H4 (cell line): ENCODE measurements around the gene ISOC2. TPM values are rescaled to one million over a fixed set of nuclear protein-coding genes. Genes with fewer than 3 reads are reported as not detected.
"Not testable (repeated sequence)": the region's sequence is repeated elsewhere in the genome, so short reads cannot be mapped to it uniquely, and the experiment has no call there.

ENCODE experiments used
- DNase-seq: peaks from one replicate; pipeline ENCODE4 v3.0.0-alpha.2; 2015; ENCODE audit warnings: low spot score
- total RNA-seq: library from RNA; depleted of rRNA; stranded (reverse); fragments of >200 nt; shearing (Covaris generic); gene quantifications from 2 replicates; pipeline ENCODE4 v1.2.3, GENCODE V29; 2014; rRNA removed

ISOC2 gene, protein sequence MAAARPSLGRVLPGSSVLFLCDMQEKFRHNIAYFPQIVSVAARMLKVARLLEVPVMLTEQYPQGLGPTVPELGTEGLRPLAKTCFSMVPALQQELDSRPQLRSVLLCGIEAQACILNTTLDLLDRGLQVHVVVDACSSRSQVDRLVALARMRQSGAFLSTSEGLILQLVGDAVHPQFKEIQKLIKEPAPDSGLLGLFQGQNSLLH
- 187 and 279 TPM in 2 replicates for total RNA-seq

DNA sequence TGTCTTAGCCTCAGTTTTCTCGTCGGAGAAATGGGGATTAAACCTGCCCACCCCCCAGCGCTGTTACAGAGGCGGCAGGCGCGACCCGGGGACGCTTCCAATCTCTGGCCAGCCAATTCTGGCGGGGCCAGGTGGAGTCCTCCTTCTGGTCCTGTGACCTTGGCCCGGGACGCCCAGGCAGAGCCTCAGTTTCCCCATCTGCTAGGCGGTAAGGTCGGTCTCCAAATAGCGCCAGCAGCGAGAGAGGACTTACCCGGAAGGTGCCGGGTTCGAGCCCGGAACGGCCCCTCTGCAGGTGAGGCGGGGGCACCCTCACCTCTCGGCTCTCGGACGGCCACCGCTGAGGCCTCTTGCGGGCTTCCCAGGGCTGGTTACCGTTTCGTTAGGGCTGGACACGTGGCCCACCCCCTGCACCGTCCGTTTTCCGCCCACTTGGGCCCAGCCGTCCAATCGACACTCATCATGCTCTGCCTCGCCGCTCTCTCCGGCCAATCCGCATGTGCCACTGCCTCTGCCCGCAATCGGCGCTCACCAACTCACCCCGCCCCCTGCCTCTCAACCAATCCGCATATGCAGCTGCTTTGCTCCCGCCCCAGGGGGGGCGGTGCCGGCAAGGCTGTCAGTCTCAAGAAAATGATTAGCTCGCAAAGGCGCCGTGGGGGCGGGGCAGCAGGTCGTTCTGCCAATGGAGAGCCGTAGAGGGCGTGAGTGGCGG lies at the start of gene ISOC2:
ISOC2 (minus strand) TSS at position 384 of the 715 bp plus-strand sequence. CDS start 5,156 bp downstream, outside the sequence.
- peak; percentile 100 for DNase-seq

DNA sequence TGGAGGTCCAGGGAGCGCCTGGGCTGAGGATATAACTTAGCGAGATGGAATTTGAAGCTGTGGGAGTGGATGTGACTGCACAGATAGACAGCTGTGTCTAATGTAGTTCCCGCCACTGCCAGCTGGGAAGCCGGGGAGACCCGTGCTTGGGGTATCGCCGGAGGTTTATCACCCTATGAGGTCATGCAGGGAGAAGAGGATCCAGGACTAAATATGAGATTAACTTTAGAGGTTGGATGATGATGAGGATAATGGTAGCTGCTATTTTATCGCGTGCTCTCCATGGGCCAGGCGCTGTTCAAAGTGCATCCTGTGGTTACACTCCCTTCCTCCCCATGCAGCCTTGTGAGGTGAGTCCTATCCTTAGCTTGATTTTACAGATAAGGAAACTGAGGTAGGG lies 46.7 kb upstream of the ISOC2 start:
- DNase-seq: no peak

DNA sequence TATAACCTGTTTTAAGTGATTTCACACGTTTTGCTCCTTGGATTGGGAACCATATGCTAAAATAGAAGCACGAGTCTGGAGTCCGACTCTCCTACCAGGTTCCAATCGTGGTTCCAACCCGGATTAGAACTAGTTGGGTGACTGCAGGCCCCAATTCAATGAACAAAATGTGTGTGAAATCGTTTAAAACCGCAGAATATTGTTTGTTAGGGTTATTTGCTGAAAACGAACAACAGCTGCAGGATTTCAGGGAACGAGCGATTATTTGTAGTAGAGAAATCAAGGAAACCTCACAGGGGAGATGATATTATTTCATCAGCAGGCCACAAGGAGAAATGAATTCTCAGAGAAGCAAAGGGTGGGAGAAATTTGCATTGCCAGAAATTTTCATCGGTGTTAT lies 43.5 kb upstream of the ISOC2 start:
- DNase-seq: no peak

DNA sequence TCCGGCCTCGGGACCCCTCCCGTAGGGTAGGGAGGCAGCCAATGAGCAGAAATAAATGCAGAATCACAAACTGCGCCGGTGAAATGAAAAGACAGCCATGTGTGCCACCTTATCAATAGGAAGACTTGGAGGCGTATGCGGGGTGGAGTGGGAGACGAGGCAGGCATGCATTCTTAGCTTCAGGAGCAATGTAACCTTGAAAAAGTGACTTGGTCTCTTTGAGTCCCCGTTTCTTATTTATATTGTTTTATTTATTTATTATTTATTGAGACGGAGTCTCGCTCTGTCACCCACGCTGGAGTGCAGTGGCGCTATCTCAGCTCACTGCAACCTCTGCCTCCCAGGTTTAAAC lies 42.8 kb upstream of the ISOC2 start:
- no peak for DNase-seq

DNA sequence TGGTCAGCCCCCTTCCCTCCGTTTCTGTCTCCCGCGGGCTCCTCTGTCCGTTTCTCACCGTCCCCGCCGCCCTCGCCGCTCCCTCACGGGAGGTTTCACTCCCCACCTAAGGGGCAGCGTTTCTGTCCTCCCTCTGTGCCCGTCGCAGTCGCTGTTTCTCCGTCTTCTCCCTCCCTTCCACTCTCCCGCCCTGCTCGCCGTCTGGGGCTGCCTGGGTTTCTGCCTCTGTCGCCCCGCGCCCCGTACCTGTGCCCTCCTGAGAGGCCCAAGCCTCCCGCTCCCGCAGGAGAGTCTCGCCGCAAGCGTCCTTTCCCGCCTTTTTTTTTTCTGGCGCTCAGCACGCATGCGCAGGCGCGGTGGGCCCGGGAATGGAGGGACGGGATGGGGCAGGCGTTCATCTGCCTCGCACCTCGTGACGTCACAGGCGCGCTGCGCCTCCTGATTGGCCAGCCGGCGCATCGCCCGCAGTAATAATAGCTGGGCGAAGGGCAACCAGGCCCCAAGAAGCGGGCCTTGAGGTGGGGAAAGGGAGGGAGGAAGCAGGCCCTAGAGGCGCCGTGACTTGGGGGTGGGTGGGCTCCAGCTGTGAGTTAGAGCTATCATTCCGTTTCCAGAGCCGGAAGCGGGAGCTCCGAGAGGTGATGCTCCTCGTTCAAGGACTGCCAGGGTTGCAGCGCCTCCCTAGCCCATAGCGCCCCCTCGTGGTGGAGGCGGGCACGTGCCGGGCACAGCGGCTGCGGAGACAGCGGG lies 42.2 kb upstream of the ISOC2 start:
- DNase-seq: peak; percentile 96

DNA sequence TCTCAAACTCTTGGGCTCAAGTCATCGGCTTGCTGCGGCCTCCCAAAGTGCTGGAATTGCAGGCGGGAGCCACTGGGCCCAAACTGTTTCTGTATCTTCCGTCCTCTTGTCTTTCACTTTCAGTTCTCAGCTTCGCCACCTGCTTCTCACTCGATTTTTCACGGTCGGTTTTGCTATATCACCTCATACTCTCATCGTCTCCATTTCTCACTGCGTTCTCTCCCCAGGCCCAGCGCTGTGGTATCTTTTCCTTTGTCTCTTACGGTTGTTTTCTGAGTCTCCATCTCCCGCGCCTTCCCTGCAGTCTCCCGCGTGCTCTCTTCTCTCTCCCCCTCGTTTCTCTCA lies 41.7 kb upstream of the ISOC2 start:
- no peak for DNase-seq

DNA sequence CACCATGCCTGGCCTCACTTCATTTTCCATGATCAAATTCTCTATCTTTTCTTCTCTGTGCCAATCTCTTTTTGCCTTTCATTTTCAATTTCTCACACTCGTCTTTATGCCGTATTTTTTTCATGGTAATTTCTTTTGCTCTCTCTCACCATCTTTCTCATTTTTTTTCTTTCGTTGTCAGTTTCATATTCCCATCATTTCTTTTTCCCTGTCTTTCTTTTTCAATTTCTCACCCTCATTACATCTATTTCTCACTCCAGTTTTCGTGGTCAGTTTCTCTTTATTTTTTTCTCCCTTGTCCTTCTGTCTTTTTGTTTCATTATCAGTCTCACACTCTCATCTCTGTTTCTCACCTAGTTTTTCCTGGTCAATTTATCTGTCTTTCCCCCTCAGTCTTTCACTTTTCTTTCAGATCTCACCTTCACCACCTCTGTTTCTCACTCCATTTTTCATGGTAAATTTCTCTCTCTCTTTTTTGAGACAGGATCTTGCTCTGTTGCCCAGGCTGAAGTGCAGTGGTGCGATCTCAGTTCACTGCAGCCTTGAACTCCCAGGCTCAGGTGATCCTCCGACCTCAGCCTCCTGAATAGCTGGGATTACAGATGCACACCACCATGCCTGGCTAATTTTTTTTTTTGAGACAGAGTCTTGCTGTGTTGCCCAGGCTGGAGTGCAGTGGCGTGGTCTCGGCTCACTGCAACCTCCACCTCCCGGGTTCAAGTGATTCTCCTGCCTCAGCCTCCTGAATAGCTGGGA lies 40.9 kb upstream of the ISOC2 start:
- no peak for DNase-seq

DNA sequence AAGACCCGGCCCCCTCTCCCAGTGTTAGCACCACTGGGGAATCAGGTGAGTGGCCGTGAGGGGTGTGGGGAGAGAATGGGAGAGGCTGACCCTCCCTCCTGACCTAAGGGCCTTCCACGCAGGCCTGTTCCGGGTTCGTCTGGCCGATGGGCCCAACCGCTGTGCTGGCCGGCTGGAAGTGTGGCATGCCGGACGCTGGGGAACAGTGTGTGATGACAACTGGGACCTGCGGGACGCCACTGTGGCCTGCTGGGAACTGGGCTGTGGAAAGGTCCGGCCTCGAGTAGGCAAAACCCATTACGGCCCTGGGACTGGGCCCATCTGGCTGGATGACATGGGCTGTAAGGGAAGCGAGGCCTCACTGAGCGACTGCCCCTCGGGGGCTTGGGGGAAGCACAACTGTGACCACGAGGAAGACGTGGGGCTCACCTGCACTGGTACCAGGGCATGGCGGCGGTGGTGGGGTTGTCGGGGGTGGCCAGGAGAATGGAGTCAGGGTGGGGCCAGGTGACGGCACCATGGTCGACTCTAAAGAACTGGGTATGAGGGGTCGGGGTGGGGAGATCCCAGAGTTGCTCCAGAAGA lies 39.0 kb upstream of the ISOC2 start:
- no peak for DNase-seq

DNA sequence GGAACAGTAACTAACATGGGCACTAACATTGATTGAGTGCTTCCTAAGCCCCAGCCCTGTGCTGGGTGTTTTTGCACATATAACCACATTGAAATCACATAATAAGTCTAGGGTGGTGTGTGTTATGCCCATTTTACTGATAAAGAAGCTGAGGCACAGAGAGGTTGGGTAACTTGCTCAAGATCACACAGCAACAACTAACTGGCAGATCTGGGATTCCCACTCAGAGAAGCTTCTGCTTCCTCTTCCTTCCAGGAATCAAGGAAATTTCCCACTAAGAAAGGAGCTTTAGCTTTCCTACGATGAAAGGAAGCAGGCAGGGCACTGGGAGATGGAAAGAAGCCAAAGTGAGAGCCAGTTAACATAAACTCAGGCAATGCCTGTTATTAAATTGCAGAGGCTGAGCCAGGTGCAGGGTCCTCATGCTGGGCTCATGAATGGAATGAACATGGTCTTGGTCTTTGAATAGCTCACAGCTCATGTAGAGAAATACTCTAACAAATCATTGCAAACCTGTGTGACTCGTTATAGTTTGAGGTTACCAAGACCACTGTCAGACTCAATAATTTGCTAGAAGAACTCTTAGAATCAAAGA lies 36.9 kb upstream of the ISOC2 start:
- no peak for DNase-seq

DNA sequence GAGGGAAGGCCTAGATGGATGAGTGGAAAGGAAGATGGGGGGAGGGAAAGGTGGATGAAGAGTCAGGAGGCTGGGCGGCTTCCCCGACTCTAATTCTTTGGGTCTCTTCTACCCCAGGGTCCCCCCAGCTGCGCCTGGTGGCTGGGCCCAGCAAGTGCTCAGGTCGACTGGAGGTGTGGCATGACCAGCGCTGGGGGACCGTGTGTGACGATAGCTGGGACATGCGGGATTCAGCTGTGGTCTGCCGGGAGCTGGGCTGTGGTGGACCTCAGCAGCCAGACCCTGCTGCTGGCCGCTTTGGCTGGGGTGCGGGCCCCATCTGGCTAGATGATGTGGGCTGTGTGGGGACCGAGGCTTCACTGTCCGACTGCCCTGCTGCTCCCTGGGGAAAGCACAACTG lies 36.3 kb upstream of the ISOC2 start:
- DNase-seq: no peak

DNA sequence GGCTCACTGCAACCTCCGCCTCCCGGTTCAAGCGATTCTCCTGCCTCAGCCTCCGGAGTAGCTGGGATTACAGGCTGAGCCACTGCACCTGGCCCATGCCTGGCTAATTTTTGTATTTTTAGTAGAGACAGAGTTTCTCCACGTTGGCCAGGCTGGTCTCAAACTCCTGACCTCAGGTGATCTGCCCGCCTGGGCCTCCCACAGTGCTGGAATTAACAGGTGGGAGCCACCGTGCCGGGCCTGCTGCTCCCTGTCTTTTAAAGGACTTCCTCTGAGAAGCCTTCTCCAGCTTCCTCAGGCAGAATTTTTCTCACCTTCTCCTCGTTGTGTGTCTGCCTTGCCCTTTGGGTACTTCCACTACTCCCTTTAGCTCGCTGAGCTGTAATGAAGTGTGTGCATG lies 35.4 kb upstream of the ISOC2 start:
- DNase-seq: not testable (repeated sequence)

DNA sequence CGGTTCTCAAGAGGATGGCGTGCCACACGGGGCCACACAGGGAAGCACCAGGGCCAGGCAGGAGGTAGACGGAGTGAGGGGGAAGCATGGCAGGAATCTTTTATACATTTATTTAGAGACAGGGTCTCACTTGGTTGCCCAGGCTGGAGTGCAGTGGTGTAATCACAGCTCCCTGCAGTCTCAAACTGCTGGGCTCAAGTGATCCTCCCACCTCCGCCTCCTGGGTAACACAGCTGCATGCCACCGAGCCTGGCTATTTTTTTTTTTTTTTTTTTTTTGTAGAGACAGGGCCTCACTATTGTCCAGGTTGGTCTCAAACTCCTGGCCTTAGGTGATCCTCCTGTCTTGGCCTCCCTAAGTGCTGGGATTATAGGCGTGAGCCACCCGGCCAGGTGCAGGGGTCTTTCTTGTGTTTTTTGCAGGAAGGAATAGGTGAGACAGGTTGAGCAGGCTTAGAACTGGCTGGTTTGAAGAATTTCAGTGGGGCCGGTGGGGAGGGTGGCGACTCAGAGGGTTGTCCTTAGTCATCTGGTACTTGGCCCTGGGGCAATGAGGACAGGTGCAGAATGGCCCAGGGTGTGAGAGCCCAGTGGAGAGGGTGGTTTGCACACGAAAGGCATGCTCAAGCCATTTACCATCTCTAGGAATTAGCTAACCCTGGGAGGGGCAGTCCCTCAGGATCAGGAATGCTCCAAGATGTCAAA lies 34.4 kb upstream of the ISOC2 start:
- DNase-seq: no peak

DNA sequence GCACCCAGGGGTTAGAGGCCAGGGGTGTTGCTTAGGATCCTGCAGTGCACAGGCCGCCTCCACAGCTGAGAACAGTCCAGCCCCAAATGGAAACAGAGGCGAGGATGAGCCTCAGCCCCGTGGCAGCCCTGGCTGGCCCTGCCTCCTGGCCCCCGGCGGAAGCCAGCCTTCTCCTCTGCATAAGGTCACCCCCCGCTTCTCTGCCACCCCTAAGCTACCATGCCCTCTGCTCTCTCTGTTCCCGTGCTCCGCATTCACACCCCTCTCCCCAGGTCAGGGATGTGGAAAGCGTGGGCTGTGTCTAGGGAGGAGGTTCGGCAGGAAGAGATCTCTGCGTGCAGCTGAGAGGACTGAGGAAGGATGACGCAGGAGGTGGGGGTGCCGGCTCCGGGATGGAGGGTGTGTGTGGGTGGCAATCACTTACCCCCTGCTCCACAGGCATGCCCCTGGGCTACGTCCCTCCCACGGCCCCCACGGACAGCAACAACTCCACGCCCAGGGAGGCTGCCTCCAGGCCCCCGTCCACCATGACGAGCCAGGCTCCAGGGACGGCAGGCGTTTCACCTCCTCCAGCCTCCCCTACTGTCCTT lies 32.8 kb upstream of the ISOC2 start:
- no peak for DNase-seq

DNA sequence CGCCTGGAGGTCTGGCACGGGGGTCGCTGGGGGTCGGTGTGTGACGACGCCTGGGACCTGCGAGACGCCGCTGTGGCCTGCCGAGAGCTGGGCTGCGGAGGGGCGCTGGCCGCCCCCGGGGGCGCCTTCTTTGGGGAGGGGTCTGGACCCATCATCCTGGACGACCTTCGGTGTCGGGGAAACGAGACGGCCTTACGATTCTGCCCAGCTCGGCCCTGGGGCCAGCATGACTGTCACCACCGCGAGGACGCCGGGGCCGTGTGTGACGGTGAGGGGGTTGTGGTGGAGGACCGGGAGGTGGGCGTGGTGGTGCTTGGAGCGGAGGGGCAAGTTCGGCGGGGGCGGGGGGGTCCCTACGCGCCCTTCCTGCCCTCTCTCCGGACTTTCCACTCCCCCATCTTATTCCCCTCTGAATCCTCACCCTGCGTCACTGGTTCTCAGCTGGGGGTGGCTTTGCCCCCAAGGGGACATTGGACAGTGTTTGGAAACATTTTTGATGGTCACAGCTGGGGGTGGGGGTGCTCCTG lies 32.3 kb upstream of the ISOC2 start:
- no peak for DNase-seq

DNA sequence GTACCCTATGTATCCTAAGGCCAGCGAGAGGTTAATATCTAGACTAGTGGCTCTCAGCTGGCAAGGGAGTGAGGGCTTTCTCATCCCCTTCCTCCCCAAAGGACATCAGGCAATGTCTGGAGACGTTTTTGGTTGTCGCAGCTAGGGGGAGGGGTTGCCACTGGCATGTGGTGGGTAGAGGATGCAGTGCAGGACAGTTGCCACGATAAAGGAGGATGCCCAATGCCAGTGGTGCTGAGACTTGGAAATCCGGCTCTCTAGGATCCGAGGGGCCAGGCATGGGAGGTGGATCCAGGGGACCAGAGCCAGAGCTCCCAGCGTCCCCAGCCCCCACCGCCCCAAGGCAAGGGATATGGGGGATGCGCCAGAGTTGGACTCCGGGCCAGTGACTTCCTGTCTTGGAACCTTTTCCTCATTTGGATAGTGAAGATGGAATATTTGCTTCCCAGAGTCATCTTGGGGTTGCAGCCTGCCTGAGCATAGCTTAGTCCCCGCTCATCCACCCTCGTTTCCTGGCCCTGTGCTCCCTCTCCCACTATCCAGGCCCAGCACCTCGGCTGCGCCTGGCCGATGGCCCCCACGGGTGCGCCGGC lies 31.7 kb upstream of the ISOC2 start:
- DNase-seq: no peak

DNA sequence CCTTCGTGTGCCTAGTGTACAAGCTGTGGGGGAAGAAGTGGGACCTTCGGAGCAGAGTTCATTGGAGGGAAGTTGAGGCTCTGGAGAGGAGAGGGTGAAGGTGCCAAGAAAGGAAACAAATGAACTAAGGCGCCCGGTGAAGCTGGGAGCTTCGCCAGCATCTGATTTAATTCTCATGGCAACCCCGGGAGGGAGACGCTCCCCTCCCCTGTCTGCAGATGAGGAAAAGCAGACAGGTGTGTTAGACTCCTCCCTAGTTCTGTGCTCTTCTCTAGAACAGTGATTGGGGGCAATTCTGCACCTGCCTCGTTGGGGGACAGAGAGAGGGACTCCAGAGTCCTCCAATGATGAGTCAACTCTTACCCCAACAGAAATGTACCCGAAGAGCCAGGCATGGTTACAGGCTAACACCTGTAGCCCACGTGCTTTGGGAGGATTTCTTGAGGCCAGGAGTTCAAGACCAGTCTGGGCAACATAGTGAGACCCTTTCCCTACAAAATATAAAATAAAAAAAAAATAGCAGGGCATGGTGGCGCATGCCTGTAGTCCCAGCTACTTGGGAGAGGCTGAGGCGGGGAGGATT lies 31.0 kb upstream of the ISOC2 start:
- no peak for DNase-seq

DNA sequence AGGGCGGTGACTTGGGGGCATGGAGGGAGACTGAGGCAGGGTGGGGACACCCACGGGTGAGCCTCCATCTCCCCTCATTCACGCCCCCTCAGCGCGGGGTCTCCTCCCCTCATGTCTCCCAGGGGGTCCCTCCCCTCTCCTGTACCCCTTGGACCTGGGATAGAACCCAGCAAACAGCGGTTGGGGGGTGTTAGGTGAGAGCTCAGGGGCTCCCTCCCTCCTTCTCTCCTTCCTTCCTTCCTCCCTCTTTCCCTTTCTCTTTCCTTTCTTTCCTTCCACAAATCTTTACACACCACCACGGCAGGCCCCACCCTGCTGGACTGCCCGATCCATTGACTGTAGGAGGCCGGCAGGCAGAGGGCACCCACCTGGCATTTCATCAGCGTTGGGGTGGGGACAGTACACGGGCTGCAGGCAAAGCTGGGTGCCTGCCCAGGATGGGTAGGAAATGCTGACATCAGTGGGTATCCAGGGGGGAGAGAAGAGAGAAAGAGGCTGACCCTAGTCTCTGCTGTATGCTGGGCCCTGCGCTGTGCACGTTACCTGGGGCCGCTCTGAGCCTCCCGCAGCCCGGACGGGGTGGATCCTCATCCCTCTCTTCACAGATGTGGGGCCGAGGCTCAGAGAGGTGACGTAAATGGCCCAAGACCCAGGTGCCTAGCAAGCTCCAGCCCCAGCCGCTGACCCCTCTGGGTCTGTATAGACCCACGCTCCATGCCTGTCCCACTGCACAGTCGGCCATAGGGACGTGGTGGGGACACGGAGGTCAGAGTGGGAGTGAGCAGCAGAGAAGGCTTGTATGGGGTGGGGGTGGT lies 30.3 kb upstream of the ISOC2 start:
- no peak for DNase-seq
